ENCODE measurements around the gene PPM1F.

The PPM1F gene

DNA sequence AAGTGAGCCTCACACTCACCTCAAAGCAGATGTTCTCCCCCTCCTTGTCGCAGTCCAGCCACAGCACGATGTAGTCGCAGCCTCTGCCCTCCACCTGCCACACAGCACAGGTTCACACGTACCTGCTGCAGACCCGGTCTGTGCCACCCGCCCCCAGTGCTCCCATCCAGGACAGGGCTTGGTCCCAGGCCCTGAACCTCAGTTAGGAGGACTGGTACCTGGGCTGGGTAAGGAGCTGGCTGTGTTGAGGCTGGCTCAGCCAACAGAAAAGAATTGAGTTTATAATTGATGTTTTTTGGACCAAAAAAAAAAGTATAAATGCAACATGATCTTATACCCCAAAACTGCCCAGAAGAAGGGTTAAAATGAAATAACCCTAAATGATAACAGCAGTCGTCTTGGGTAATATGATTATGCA is 19.2 kb upstream of the PPM1F start:
- no peak for DNase-seq (ENCODE audit: low spot score)
- in situ Hi-C loops (cut with MboI; ENCODE audit: low sequenced_read_pairs, unreplicated experiment): no loop called here
- TF ChIP-seq, protein P1, sequence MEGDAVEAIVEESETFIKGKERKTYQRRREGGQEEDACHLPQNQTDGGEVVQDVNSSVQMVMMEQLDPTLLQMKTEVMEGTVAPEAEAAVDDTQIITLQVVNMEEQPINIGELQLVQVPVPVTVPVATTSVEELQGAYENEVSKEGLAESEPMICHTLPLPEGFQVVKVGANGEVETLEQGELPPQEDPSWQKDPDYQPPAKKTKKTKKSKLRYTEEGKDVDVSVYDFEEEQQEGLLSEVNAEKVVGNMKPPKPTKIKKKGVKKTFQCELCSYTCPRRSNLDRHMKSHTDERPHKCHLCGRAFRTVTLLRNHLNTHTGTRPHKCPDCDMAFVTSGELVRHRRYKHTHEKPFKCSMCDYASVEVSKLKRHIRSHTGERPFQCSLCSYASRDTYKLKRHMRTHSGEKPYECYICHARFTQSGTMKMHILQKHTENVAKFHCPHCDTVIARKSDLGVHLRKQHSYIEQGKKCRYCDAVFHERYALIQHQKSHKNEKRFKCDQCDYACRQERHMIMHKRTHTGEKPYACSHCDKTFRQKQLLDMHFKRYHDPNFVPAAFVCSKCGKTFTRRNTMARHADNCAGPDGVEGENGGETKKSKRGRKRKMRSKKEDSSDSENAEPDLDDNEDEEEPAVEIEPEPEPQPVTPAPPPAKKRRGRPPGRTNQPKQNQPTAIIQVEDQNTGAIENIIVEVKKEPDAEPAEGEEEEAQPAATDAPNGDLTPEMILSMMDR (IDR thresholded peaks at IDR 0.05; ENCODE audit: borderline replicate concordance, control extremely low read depth, extremely low read depth, insufficient read depth, missing control alignments): no peak

DNA sequence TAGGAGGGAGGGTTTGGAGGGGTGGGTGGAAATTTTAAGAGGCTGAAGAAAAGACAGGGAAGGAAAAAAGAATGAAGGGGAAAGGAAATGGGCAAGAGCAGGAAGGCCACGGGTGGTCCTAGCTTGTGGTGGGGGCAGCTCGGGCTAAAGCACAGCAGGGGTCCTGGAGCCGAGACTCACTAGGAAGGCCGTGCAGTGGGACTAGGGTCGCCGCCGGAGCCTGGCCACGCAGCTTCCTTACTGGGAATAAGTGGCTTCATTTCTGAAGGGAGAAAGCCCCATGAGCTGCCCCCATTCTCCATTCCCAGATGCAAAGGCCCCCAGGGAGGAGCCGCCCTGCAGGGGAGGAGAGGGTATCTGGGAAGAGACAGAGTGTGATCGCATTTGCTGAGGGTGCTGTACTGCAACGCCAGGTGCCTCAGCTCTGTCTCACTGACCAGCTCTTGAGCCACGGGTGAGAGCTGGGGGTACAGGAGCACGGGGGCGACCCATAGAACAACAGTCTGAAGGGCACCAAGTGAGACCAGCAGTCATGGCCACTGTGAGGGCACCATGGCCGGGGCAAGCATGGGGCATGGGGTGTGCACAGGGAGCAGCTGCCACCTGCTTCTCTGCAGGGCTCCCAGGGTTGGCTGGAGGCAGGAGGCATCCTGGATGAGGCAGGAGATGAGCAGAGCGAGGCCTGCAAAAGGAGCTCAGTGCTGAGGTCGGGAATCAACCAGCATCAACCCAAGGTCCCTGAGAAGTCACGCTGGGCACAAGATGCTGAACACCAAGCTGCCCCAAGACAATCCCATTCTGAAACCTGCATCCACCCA is 18.4 kb upstream of the PPM1F start:
- no peak for DNase-seq (ENCODE audit: low spot score)
- TF ChIP-seq, protein P1 (IDR thresholded peaks at IDR 0.05; ENCODE audit: borderline replicate concordance, control extremely low read depth, extremely low read depth, insufficient read depth, missing control alignments): no peak
- in situ Hi-C loops (cut with MboI; ENCODE audit: low sequenced_read_pairs, unreplicated experiment): no loop called here

DNA sequence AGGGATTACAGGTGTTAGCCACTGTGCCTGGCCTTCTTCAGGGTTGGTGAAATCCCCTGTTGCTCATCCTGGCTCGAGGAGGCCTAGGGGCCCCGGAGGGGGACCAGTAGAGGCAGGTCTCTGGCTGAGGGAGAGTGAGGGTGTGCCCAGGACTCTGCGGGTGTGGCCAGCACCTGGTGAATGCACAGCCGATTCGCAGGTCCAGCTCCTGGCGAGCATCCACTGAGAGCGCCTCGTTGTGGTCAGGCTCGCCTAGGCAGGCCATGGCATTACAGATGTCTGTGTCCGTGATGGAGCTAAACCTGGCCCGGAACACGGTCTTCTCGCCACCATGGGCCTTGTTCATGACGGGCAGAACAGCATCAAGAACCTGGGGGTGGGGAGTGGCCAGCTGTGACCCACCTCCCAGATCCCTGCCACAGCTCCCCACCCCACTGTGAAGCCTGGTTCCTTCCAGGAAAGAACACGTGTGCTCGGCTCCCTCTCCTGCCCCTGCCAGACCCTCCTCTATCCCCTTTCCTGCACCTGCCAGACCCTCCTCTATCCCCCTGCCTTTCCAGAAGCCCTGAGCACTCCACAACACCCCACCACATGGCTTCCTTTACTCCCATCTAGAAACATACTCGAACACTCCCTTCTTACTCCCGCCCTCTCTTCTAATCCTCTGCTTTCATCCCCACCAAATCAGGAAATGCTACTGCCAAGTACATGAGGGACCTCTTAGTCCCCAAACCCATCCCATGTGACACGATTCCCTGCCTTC is 17.6 kb upstream of the PPM1F start:
- TF ChIP-seq, protein P1 (IDR thresholded peaks at IDR 0.05; ENCODE audit: borderline replicate concordance, control extremely low read depth, extremely low read depth, insufficient read depth, missing control alignments): no peak
- in situ Hi-C loops (cut with MboI; ENCODE audit: low sequenced_read_pairs, unreplicated experiment): no loop called here
- DNase-seq (ENCODE audit: low spot score): no peak

DNA sequence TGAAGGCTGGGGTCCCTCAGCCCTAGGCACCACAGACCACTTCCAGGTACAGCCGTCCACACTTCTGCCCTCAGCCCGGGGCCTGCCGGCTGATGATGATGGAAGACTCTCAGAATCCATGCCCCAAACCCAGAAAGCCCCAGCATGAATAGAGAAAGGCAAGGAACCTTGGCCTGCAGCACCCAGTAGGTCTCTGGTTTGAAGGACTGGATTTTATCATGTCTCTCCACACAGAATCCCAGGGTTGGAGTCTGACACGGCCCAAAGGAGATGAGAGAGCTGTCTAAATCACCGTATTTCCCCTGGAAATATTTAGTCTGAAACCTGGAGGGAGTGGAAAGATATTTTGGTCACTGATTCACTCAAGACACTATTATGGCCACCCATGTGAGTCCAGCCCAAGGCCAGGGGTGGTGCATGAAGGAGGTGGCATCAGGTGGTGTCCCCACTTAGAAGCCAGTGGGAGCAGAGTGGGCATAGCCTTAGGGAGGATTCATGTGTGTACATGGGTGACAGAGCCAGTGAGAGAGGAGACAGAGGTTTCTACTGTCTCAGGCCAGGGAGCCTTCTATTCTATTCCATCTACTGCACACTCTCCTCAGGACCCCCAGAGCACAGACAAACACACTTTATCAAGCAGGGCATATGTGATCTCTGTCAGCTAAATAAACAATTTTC is 15.9 kb upstream of the PPM1F start:
- no peak for DNase-seq (ENCODE audit: low spot score)

DNA sequence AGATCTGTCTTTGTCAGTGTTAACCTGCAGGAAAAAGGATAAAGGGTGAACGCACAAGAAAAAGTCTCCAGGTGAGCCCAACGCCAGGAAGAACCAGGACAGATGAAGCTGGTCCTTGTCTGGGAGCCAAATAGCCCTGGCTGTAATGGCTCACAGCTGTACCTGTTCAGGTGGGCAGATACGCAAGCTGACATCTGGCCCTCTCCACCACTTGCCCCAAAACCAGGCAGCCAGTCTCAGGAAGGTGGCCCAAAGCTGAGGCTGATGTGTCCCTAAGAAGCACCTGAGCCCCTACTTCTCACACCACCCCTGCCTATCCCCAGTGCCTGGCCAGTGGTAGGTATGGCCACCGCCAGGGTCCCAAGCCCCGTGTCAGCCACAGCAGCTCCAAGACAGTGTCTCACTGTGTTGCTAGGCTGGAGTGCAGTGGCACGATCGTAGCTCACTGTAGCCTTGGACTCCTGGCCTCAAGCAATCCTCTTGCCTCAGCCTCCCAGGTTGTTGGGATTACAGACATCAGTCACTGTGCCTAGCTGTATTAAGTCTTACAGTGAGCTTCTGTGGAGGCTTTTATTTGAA is 15.1 kb upstream of the PPM1F start:
- no peak for DNase-seq (ENCODE audit: low spot score)
- TF ChIP-seq, protein P1 (IDR thresholded peaks at IDR 0.05; ENCODE audit: borderline replicate concordance, control extremely low read depth, extremely low read depth, insufficient read depth, missing control alignments): no peak
- in situ Hi-C loops (cut with MboI; ENCODE audit: low sequenced_read_pairs, unreplicated experiment): loop anchor here (5.0 kb wide), 1 partner anchor 250 kb away; no protein-coding TSS in a partner anchor

More for the DNA sequence above, 15.9 kb upstream of the PPM1F start:
- TF ChIP-seq, protein P1 (IDR thresholded peaks at IDR 0.05; ENCODE audit: borderline replicate concordance, control extremely low read depth, extremely low read depth, insufficient read depth, missing control alignments): no peak
- in situ Hi-C loops (cut with MboI; ENCODE audit: low sequenced_read_pairs, unreplicated experiment): loop anchor here (5.0 kb wide), 1 partner anchor 249 kb away; no protein-coding TSS in a partner anchor
